Tibial artery (tissue), 4 donors: Measurements from ENCODE around the gene FBXO39.
"Not testable (repeated sequence)": the region's sequence is repeated elsewhere in the genome, so short reads cannot be mapped to it uniquely, and the experiment has no call there.

ENCODE experiments used
- DNase-seq, 2 donors: peaks; one replicate each; pipeline ENCODE4 v3.0.0-alpha.2; 2019
- H3K27ac ChIP-seq, 2 donors: fragments of 200-600 bp; sonication (generic) in 1 of 2; 1 replicate in 1 of 2; 2 replicates in 1 of 2; pipeline ENCODE4 v1.5.1; 2018 to 2019; ENCODE audit warnings: mild to moderate bottlenecking in 1 of 2
- H3K27me3 ChIP-seq, 2 donors: fragments of 200-600 bp; sonication (generic) in 1 of 2; one replicate each; pipeline versions ENCODE4 v1.5.1 to v1.6.0; 2016 to 2019
- H3K36me3 ChIP-seq, 3 donors: fragments of 200-600 bp; sonication (generic) in 2 of 3; one replicate each; pipeline ENCODE4 v1.5.1; 2016 to 2019; ENCODE audit warnings: mild to moderate bottlenecking in 2 of 3
- H3K4me1 ChIP-seq, 4 donors: fragments of 200-600 bp; sonication (generic) in 2 of 4; 1 replicate in 3 of 4; 2 replicates in 1 of 4; pipeline ENCODE4 v1.5.1; 2016 to 2019
- H3K4me3 ChIP-seq, 2 donors: fragments of 200-600 bp; sonication (generic) in 1 of 2; 1 replicate in 1 of 2; 2 replicates in 1 of 2; pipeline ENCODE4 v1.5.1; 2018 to 2019; ENCODE audit warnings: mild to moderate bottlenecking in 2 of 2
- H3K9me3 ChIP-seq, 3 donors: fragments of 200-600 bp; sonication (generic) in 1 of 3; one replicate each; pipeline ENCODE4 v1.5.1; 2016 to 2019
- intact Hi-C: fragments of 100-400 bp; cut with DNase I; formaldehyde crosslinking; loops from one replicate; pipeline ENCODE4 v1.15.0; 2023; ENCODE audit warnings: low total_unique reads
- TF ChIP-seq, protein P1 (sequence below), 2 experiments: fragments of 200-600 bp in 1 of 2; fragments of 450-650 bp in 1 of 2; IDR thresholded peaks; one replicate each; pipeline ENCODE4 v1.5.1; 2017 to 2019; ENCODE audit warnings: antibody characterized with exemption in 2 of 2, mild to moderate bottlenecking in 1 of 2, moderate library complexity in 1 of 2

The FBXO39 gene

DNA sequence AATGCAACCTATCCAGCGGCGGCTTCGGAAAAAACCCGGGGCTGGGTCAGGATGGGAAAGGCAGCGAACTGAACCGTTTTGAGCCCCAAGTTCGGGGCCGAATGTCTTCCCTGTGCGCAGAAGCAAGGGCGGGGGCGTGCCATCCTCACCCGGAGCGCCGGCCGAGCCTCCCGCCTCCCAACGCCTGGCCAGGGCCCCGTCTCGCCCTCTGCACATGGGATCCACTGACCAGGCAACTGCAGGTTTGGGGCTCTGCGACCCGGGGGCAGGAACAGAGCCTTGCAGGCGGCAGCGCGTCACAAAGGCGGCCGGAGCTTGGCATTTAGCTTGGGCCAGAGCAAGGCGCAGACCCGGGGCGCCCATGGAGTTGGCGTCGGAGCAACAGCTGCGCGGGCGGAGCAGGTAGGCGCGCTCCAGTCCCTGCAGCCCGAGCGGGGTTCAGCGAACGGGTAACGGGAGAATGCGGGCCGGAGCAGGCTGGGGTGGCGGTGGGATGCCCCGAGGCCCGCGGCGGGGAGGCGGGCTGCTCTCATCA is at the start of gene FBXO39:
Gene FBXO39, plus strand, starts transcription at position 345 of the 535 bp plus-strand sequence. CDS start 3,654 bp downstream, outside the sequence.
- H3K4me3 ChIP-seq, result no peak within 1 kb of the TSS
- H3K4me1 ChIP-seq, result peaks cover 0 to 5% (median 2%) of the 10 kb centered on the region in 4 donors
- H3K36me3 ChIP-seq, result peaks cover 29 to 33% (median 32%) of the 10 kb centered on the region in 3 donors
- peaks cover 0 to 30% of the 10 kb centered on the region in 2 donors for H3K27me3 ChIP-seq
- DNase-seq, result no peak
- TF ChIP-seq, protein P1, sequence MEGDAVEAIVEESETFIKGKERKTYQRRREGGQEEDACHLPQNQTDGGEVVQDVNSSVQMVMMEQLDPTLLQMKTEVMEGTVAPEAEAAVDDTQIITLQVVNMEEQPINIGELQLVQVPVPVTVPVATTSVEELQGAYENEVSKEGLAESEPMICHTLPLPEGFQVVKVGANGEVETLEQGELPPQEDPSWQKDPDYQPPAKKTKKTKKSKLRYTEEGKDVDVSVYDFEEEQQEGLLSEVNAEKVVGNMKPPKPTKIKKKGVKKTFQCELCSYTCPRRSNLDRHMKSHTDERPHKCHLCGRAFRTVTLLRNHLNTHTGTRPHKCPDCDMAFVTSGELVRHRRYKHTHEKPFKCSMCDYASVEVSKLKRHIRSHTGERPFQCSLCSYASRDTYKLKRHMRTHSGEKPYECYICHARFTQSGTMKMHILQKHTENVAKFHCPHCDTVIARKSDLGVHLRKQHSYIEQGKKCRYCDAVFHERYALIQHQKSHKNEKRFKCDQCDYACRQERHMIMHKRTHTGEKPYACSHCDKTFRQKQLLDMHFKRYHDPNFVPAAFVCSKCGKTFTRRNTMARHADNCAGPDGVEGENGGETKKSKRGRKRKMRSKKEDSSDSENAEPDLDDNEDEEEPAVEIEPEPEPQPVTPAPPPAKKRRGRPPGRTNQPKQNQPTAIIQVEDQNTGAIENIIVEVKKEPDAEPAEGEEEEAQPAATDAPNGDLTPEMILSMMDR (IDR thresholded peaks at IDR 0.05), result no peak
- peaks cover 0 to 58% (median 21%) of the 10 kb centered on the region in 3 donors for H3K9me3 ChIP-seq
- intact Hi-C loops, result no loop called here
- no peak within 1 kb of the TSS for H3K27ac ChIP-seq

- H3K4me3 ChIP-seq, result no peak overlapping the region
- intact Hi-C loops, result no loop called here
- DNase-seq, result no peak
- H3K4me1 ChIP-seq, result no peaks in the 10 kb centered on the region
- peaks cover 0 to 4% of the 10 kb centered on the region in 2 donors for H3K27me3 ChIP-seq
- no peaks in the 10 kb centered on the region for H3K36me3 ChIP-seq
- no peak overlapping the region for H3K27ac ChIP-seq
- TF ChIP-seq, protein P1 (IDR thresholded peaks at IDR 0.05), result no peak
- no peaks in the 10 kb centered on the region for H3K9me3 ChIP-seq
Observed at GRCh38 chr17:6729531-6729930, 46.5 kb upstream of the FBXO39 start.

DNA sequence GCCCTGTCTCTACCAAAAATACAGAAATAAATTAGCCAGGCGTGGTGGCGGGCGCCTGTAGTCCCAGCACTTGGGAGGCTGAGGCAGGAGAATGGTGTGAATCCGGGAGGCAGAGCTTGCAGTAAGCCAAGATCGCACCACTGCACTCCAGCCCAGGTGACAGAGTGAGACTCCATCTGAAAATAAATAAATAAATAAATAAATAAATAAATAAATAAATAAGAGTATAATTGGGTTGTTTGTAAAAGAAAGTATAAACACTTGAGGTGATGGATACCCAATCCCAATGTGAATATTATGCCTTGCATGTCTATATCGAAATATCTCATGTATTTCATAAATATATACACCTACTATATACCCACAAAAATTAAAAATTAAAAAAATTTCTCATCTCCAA is 29.4 kb upstream of the FBXO39 start:
- H3K4me3 ChIP-seq, H3K27ac ChIP-seq, H3K36me3 ChIP-seq, H3K9me3 ChIP-seq, DNase-seq, H3K27me3 ChIP-seq, intact Hi-C loops, H3K4me1 ChIP-seq: not testable (repeated sequence)

GRCh38 chr17:6748617-6749016 is 27.4 kb upstream of the FBXO39 start:
- DNase-seq, result no peak
- intact Hi-C loops, result no loop called here
- Histone ChIP-seq H3K4me1 (peaks cover 0 to 19% (median 18%) of the 10 kb centered on the region in 4 donors), H3K36me3 (no peaks in the 10 kb centered on the region), H3K9me3 (no peaks in the 10 kb centered on the region), H3K27ac (no peak overlapping the region), H3K27me3 (no peaks in the 10 kb centered on the region), H3K4me3 (no peak overlapping the region)
- TF ChIP-seq, protein P1 (IDR thresholded peaks at IDR 0.05), result no peak

GRCh38 chr17:6749519-6749918 is 26.5 kb upstream of the FBXO39 start:
- Histone ChIP-seq H3K4me3 (no peak overlapping the region), H3K9me3 (no peaks in the 10 kb centered on the region), H3K36me3 (no peaks in the 10 kb centered on the region), H3K27me3 (no peaks in the 10 kb centered on the region), H3K4me1 (peaks cover 0 to 24% (median 19%) of the 10 kb centered on the region in 4 donors), H3K27ac (no peak overlapping the region)
- no peak for DNase-seq
- intact Hi-C loops, result no loop called here
- TF ChIP-seq, protein P1 (IDR thresholded peaks at IDR 0.05), result no peak

GRCh38 chr17:6752068-6752909 is 23.7 kb upstream of the FBXO39 start:
- intact Hi-C loops, result no loop called here
- Histone ChIP-seq H3K27ac (peak overlapping the region; percentile 70 to 86), H3K27me3 (no peaks in the 10 kb centered on the region), H3K9me3 (no peaks in the 10 kb centered on the region), H3K4me3 (peak overlapping the region in 1 of 2 donors; percentile 25), H3K4me1 (peaks cover 0 to 48% (median 33%) of the 10 kb centered on the region in 4 donors), H3K36me3 (no peaks in the 10 kb centered on the region)
- TF ChIP-seq, protein P1 (IDR thresholded peaks at IDR 0.05), result no peak
- DNase-seq, result peak; percentile 81
